ENCODE measurements around the gene RIC3.

RIC3 gene

GRCh38 chr11:8066036-8066910 lies 102.6 kb downstream of the RIC3 start:
- DNase-seq, result no peak

- no peak for DNase-seq
These were observed 103.8 kb downstream of the RIC3 start for GRCh38 chr11:8065031-8065430.

GRCh38 chr11:8063324-8063723 lies 105.5 kb downstream of the RIC3 start:
- no peak for DNase-seq

GRCh38 chr11:8062781-8063257 lies 106.0 kb downstream of the RIC3 start:
- DNase-seq, result no peak

GRCh38 chr11:8061555-8062428 lies 107.0 kb downstream of the RIC3 start:
- DNase-seq, result no peak

- no peak for DNase-seq
These were observed 107.8 kb downstream of the RIC3 start for GRCh38 chr11:8060801-8061554.

DNA sequence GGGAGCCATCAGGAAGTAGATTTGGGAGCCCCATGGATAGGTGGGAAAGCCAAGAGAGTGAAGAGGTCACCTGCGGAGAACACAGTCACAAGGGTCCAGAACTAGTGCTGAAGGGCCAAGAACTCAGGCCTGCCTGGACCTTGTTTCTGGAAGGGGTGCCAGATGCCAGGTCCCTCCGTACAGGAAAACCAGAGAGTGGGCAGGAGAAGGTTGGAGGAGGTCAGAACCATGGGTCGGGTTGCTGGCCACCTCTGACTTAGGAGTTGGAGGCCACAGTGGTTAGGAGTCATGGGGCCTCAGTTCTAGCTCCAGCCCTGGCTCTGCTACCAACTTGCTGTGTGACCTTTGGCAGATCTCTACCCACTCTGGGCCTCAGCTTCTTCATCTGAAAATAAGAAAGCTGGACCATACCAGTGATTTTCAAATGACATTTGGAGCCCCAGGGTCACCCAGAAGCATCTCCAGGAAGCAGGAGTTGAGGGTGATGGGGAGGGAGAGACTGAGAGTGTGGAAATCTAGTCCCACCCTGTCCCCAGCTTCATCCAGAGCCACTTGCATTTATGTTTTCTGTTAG lies 108.6 kb downstream of the RIC3 start:
- no peak for DNase-seq

- no peak for DNase-seq
These were observed 109.2 kb downstream of the RIC3 start for GRCh38 chr11:8059571-8060011.

DNA sequence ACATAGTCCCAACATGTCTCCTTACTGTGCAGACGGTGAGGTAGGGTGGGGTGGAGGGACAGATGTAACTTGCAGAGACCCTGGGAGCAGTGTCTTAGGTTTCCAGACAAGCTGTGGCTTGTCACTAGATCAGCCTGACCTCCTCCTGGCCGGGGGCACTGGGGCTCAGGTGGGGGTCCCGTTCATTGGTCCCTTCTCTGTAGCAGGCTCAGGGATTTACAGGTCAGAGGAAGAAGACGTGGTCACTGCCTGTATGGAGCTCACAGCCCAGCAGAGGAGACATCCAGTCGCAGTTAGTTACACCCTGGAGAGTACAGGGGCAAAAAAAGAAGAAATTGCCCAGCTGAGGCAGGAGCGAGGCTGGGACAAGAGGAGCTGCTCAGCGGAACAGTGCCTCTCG lies 109.8 kb downstream of the RIC3 start:
- no peak for DNase-seq

DNA sequence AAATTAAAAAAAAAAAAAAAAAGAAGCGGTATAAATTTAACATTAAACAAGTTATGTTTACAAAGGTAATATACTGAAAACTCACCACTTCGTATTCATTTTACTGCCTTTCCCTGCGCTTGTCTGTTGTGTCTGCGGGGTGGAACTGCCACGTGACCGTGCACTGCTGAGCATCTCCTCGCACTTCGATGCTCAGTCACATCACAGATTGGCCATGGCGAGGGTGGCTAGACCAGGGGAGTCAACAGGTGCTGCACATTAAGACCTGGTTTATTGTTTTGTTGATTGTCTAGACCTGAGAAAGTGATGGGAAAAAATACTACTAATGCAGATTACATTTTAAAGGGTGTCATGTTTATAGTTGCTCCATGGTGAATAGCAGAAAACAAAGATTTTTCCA lies 110.6 kb downstream of the RIC3 start:
- DNase-seq, result no peak

DNA sequence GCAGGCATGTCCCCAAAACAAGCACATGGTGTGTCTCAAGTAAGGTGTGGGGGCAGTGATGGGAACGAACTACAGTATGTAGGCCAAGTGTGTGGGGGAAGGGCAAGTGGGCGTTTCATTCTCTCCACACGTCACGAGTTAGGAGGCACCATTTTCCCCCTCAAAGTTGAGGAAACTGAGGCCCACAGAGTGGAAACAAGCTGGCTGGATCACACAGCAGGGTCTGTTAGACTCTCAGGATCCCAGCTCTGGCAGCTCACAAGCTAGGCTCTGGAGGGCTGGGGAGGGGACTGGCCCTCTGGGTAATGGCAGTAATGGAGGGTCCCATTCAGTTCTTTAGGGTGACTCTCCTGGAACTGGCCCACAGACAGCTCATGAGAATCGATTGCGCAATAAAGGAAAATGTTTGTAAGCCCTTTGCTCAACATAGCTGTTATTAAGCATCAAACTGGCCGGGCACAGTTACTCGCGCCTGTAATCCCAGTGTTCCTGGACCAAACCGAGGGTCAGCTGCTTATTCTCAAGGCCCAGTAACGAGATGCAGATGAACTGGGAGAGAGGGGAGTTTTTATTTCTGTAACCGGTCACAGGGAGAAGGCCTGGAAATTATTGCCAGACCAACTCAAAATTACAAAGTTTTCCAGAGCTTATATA lies 111.9 kb downstream of the RIC3 start:
- DNase-seq, result no peak
